NCI-H1048 (cell line): Measurements from ENCODE around the gene TUSC2.
"Not testable (repeated sequence)": the region's sequence is repeated elsewhere in the genome, so short reads cannot be mapped to it uniquely, and the experiment has no call there.

Experiments
- DNase-seq: peaks from one replicate; lab custom pipeline; 2025; lab: John Stamatoyannopoulos, UW

Gene TUSC2

GRCh38 chr3:50294089-50294488 is 33.9 kb downstream of the TUSC2 start:
- DNase-seq, result no peak

GRCh38 chr3:50293079-50293801 is 34.8 kb downstream of the TUSC2 start:
- DNase-seq, result no peak

GRCh38 chr3:50292159-50293078 is 35.6 kb downstream of the TUSC2 start, which contains the start of gene IFRD2:
Gene IFRD2 (minus strand): TSS chr3:50292429. CDS start chr3:50292274, 155 bp downstream.
- DNase-seq, result peak; percentile 91

- DNase-seq, result no peak
Observed at GRCh38 chr3:50290161-50290641, 37.8 kb downstream of the TUSC2 start.

- no peak for DNase-seq
Observed at GRCh38 chr3:50289130-50289529, 38.9 kb downstream of the TUSC2 start.

- DNase-seq, result no peak
Observed at GRCh38 chr3:50288387-50289007, 39.5 kb downstream of the TUSC2 start.

GRCh38 chr3:50287262-50287661 is 40.8 kb downstream of the TUSC2 start:
- DNase-seq, result no peak

- DNase-seq, result no peak
Observed at GRCh38 chr3:50286322-50287227, 41.4 kb downstream of the TUSC2 start.

GRCh38 chr3:50284121-50284520 is 43.9 kb downstream of the TUSC2 start:
- not testable (repeated sequence) for DNase-seq

- DNase-seq, result no peak
Observed at GRCh38 chr3:50279255-50280016, 48.6 kb downstream of the TUSC2 start.

- no peak for DNase-seq
Observed at GRCh38 chr3:50278880-50279224, 49.2 kb downstream of the TUSC2 start, which contains the start of gene LSMEM2. Gene LSMEM2 (plus strand): TSS chr3:50279087. CDS start chr3:50279114, 27 bp downstream.

GRCh38 chr3:50278123-50278879 is 49.7 kb downstream of the TUSC2 start:
- no peak for DNase-seq

- DNase-seq, result no peak
Observed at GRCh38 chr3:50276762-50277101, 51.3 kb downstream of the TUSC2 start.

- no peak for DNase-seq
Observed at GRCh38 chr3:50275996-50276761, 51.8 kb downstream of the TUSC2 start.

GRCh38 chr3:50275141-50275995 is 52.7 kb downstream of the TUSC2 start:
- DNase-seq, result no peak
